Astrocyte of the spinal cord (primary cell): Measurements from ENCODE around the gene IRS2.
"Not testable (repeated sequence)": the region's sequence is repeated elsewhere in the genome, so short reads cannot be mapped to it uniquely, and the experiment has no call there.

ENCODE experiments used
- DNase-seq: peaks from one replicate; pipeline ENCODE4 v3.0.0; 2011; ENCODE audit warnings: low read depth, low spot score
- H3K4me3 ChIP-seq: 2 replicates; pipeline ENCODE4 v1.5.1; 2011; ENCODE audit warnings: low read depth, mild to moderate bottlenecking, low read length, moderate library complexity
- CTCF ChIP-seq: IDR thresholded peaks from 2 replicates; pipeline ENCODE4 v1.5.1; 2012; ENCODE audit warnings: low read depth, mild to moderate bottlenecking, low read length, inconsistent platforms
- in situ Hi-C: cut with HindIII; loops from 2 replicates; pipeline ENCODE4 v1.10.0; 2017; ENCODE audit warnings: low sequenced_read_pairs

IRS2 gene

GRCh38 chr13:109737606-109738005 lies 48.8 kb downstream of the IRS2 start:
- DNase-seq: peak; percentile 19
- TF ChIP-seq CTCF: no peak
- H3K4me3 ChIP-seq: no peak overlapping the region
- in situ Hi-C loops: no loop called here

- no peak overlapping the region for H3K4me3 ChIP-seq
- in situ Hi-C loops: no loop called here
- no peak for DNase-seq
- TF ChIP-seq CTCF: no peak
Measured at GRCh38 chr13:109737046-109737573, 49.3 kb downstream of the IRS2 start.

GRCh38 chr13:109735436-109735966 lies 50.9 kb downstream of the IRS2 start:
- DNase-seq: peak; percentile 5
- in situ Hi-C loops: no loop called here
- H3K4me3 ChIP-seq: no peak overlapping the region
- no peak for TF ChIP-seq CTCF

DNA sequence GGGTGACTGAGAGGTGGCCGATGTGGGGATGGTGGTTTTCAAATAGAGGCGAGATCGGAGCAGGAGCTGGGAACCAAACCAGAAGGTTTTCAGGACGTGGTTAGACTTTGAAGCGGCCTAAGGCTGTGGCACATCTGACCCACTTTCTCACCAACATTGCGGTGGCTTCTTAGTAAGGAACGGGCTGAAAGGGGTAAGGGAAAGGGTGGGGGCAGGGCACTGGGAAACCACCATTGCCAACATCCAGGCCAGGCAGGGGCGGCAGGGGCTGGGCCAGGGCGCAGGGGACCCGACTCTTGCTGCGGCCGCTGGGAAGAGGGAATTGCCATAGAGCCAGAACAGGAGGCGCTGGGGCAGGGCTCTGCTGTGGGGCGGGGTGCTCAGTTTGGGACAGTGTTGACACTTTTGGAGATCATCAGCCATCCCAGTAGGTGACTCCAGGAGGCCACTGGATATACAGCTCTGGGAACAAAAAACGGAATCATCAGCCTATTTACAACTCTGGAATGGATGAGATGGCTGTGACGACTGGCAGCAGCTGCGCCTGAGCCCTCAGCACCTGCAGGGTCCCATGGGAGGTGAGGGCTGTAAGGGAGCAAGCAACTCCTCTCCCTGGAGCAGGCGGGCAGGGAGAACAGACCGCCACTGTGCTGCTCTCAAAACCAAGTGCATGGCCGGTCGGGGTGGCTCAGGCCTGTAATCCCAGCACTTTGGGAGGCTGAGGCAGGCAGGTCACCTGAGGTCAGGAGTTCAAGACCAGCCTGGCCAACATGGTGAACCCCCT lies 52.2 kb downstream of the IRS2 start:
- no peak overlapping the region for H3K4me3 ChIP-seq
- no peak for TF ChIP-seq CTCF
- in situ Hi-C loops: no loop called here
- DNase-seq: no peak

DNA sequence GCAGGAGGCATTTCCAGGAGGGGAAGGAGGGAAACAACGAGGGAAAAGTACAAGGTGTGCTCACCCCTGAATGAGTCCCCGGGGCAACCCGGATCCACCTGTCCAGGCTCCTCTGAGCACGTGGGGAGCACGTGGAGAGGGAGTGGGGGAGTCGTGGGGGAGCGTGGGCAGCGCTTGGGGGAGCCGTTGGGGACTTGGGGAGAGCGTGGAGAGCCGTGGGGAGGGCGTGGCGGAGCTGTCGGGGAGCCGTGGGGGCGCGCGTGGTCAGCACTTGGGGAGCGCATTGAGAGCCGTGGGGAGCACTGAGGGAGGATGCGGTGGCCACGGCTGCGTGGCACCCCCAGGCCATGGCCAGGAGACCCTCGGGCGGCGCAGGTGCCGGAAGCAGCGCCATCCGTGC lies 52.8 kb downstream of the IRS2 start:
- no peak for TF ChIP-seq CTCF
- no peak overlapping the region for H3K4me3 ChIP-seq
- no peak for DNase-seq
- in situ Hi-C loops: no loop called here

DNA sequence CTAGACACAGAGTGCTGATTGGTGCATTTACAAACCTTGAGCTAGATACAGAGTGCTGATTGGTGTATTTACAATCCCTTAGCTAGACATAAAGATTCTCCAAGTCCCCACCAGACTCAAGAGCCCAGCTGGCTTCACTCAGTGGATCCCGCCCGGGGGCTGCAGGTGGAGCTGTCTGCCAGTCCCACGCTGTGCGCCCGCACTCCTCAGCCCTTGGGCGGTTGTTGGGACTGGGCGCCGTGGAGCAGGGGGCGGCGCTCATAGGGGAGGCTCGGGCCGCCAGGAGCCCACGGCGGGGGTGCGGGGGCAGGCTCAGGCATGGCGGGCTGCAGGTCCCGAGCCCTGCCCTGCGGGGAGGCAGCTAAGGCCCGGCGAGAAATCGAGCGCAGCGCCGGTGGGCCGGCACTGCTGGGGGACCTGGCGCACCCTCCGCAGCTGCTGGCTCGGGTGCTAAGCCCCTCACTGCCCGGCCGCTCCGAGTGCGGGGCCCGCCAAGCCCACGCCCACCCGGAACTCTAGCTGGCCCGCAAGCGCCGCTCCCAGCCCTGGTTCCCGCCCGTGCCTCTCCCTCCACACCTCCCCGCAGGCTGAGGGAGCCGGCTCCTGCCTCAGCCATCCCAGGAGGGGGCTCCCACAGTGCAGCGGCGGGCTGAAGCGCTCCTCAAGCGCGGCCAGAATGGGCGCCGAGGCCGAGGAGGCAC lies 53.8 kb downstream of the IRS2 start:
- H3K4me3 ChIP-seq, in situ Hi-C loops, DNase-seq: not testable (repeated sequence)
